HG03159 (cell line): Measurements from ENCODE around the gene ZNF629.

Experiments
- ATAC-seq: cut with Tn5 transposase; IDR thresholded peaks from one replicate; pipeline ENCODE4 v1.9.1; 2021; ENCODE audit warnings: mild to moderate bottlenecking, moderate library complexity; ENCODE audit not compliant: unreplicated experiment

ZNF629 gene

GRCh38 chr16:30768583-30769181 lies 18.3 kb downstream of the ZNF629 start:
- ATAC-seq: no peak

DNA sequence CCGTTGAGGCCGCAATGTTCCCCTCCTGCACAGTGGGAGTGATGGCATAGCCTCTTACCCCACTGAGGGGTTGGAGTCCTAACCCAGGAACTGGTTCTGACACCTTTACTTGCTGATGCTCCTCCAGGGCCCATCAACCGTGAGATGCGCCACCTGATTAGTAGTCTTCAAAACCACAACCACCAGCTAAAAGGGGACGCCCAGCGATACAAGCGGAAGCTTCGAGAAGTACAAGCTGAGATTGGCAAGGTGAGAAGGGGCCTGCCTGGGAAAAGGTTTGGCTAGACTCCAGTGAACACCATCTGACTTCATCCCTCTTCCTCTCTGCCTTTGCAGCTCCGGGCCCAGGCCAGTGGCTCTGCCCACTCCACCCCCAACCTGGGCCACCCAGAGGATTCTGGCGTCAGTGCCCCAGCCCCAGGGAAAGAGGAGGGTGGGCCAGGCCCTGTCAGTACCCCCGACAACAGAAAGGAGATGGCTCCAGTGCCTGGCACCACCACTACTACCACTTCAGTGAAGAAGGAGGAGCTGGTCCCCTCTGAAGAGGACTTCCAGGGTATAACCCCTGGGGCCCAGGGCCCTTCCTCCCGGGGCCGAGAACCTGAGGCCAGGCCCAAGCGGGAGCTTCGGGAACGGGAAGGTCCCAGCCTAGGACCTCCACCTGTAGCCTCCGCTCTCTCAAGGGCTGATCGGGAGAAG lies 19.1 kb downstream of the ZNF629 start:
- ATAC-seq: no peak

- no peak for ATAC-seq
These were observed 20.1 kb downstream of the ZNF629 start for GRCh38 chr16:30766933-30767284.

GRCh38 chr16:30766206-30766932 lies 20.6 kb downstream of the ZNF629 start:
- ATAC-seq: no peak

- no peak for ATAC-seq
These were observed 22.1 kb downstream of the ZNF629 start for GRCh38 chr16:30764816-30765465.

- no peak for ATAC-seq
These were observed 22.9 kb downstream of the ZNF629 start for GRCh38 chr16:30764086-30764485.

- ATAC-seq: no peak
These were observed 23.8 kb downstream of the ZNF629 start for GRCh38 chr16:30762991-30763725.

DNA sequence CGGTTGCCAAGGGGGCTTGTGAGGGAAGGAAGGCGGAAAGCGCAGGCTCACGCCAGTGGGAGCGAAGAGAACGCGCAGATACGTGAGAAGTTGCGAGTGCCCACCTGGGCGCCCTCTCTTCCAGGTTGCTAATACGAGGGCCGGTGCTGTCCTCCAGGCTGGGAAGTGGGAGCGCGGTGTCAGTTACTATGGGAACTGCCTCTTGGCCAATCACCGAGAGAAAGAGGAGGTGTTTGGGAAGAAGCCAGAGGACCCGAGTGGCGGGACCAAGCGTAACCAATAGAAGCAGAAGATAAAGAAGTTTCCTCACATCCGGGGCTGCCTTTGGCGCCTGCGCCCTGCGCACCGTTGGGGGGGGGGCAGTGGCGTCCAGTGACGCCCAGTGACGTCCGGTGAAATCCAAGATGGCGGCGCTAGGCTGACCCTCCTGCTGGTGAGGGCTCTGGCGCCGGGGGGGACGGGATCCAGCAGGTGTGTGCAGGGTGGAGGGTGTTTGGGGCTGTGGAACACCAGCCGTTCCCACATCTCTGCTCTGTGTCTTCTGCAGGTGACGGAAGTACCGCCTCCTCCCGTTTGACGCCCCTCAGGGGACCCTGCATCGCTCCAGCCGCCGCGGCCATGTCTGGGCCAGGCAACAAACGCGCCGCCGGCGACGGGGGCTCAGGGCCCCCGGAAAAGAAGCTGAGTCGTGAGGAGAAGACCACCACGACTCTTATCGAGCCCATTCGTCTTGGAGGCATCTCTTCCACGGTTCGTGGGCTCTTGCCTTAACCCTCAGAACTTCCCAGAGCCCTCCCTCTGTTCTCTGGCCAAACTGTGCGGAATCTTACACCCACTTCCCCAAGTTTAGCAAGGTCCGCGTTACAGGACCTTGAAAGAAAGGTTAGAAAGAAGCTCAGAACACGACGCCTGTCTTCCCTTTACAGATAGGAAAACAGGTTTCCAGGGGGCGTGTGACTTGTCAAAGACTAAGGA lies 24.8 kb downstream of the ZNF629 start, which contains the start of the genes CFAP119 and RNF40:
CFAP119 (minus strand) TSS at position 135 of the 975 bp plus-strand sequence. CDS start 314 bp downstream, outside the sequence.
RNF40 (plus strand) TSS at position 395 of the 975 bp plus-strand sequence; CDS start at position 619, 224 bp downstream.
- ATAC-seq: peak; percentile 84

DNA sequence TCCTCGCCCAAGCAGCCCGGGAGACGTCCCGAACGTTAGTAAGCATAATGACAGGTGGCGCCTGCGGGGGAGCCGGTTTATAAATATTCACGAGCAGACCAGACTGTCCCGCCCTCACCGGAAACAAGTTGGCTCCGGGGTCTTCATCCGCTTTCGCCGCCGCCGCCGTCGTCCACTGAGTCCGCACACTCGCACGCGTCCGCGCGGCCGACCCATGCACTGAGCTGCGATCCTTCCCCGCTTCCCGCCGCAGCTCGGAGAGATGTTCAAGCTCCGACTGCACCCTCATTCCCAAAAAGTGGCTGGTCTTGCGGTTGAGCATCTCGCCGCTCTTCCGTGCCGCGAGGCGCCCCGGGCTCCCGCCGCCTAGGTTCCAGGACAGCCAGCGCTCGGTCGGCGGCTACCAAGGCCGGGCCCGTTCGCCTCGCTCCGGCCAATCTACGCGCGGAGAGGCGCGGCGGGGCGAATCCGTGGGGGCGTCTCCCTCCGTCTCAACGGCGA lies 25.5 kb downstream of the ZNF629 start:
- ATAC-seq: peak; percentile 33

DNA sequence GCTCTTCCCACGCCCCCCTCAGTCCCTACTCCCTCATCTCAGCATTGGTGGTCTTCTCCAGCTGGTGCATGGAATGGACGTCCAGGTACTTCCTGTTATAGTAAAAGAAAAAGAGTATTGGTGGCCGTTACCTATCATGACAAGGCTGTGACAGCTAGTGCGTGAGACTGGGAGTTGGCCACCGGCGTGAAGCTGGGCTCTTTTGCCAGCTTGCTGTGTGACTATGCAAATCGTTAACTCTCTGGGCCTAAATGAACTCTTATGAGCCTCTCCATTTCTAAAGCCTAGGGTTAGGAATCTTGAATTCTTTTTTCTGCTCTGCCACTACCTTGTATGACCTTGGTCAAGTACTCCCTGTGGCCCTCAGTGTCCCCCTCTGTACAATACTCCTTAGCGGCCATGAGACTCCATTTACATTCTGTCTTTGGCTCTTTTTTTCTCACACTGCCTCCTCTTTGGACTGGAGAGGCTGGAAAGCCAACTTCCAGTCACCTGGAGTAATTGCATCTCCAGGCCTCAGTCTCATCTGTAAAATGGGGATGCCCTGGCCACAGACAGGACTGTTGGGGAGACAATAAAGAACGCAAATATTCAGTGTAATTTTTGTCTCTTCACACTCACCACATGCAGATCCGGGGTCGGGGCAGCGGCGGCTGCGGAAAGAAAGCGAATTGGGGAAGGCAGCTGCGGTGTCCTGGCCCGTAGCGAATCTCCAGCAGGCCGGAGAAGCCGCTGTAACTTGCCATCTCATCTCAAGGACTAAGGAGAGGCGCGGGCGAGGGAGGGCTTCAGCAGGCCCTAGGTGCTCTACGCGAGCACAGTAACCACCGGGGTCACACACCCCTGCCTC lies 26.2 kb downstream of the ZNF629 start:
- no peak for ATAC-seq

- no peak for ATAC-seq
These were observed 26.9 kb downstream of the ZNF629 start for GRCh38 chr16:30760001-30760559.

- ATAC-seq: no peak
These were observed 28.0 kb downstream of the ZNF629 start for GRCh38 chr16:30758988-30759491.

DNA sequence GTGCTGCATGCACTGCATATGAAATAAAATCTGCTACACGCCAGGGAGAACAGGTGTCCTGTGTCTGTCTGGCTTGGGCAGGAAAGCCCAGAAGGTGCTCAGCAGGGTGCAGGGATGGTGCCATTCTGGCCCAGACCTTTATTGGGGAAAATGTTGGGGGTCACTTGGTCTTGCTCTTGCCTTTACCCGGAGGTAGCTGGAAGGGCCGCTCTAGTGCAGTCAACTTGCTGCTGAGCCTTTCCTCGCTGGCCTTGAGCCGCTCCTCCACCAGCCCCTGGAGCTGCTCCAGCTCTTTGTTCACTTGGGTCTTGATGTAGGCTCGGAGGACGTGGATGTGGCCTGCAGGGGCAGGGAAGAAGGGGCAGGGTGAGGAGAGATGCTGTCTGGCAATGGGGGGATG lies 29.7 kb downstream of the ZNF629 start:
- ATAC-seq: no peak

GRCh38 chr16:30756781-30757100 lies 30.3 kb downstream of the ZNF629 start:
- no peak for ATAC-seq

DNA sequence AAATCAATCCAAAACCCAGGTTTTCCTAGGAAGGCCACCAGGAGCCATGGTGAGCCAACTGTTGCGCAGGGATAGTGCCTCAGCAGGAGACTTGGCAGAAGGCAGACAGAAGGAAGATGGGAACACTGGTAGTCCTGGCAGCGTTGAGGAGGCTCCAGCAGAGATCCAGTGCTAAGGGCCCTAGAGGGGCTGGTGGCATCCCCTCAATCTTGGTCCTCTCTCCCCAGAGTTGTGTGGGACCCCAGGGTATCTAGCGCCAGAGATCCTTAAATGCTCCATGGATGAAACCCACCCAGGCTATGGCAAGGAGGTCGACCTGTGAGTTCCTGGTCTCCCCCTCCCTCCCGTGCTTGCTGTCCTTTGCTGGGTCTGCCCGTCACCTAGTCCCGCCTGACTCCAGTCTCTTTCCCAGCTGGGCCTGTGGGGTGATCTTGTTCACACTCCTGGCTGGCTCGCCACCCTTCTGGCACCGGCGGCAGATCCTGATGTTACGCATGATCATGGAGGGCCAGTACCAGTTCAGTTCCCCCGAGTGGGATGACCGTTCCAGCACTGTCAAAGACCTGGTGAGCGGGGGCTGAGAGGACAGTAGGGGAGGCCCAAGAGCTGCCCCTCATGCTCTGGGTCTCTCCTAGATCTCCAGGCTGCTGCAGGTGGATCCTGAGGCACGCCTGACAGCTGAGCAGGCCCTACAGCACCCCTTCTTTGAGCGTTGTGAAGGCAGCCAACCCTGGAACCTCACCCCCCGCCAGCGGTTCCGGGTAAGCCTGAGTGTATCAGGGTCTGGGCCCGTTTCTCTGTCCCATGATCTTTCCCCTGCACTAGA lies 30.8 kb downstream of the ZNF629 start:
- no peak for ATAC-seq

DNA sequence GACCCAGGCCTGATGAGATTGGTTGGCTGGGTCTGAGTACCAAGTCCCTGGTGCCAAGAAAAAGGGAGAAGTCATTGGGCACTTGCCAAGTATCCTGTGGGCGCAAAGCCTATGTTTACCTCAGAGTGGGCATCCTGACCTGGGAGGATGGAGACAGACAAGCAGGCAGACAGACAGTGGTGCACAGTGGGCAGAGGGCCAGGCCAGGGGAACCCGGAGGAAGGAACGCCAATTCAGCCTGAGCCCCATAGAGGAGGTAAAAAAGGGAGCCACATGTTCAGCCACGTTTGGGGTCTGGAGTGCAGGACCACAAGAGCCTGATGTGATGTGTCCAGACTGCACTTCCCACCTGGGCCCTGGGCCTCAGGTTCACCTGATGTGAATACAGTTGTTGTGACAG lies 33.4 kb downstream of the ZNF629 start:
- no peak for ATAC-seq

DNA sequence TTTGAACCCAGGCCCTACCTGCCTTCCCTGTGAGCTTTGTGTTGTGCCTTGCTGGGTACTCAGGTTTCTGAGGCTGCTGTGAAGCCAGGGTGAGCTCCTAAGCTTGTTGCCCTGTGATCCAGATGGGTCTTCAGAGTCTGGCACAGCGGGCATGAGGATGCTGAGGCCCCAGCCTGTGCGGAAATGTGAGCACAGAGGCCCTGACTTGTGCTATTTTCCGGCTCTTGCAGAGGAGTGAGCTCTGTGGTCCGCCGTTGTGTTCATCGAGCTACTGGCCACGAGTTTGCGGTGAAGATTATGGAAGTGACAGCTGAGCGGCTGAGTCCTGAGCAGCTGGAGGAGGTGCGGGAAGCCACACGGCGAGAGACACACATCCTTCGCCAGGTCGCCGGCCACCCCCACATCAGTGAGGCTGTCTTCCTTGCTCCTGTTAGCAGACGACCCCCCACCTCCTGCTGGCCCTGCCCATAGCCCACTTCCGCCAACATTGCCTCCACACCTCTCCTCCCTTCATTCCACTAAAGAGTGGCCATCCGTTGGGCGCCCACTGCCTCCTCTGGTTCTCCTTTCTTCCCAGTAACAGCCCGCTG lies 36.0 kb downstream of the ZNF629 start:
- no peak for ATAC-seq
